GM12873 (cell line): ENCODE data around the gene IFNA7.
"Not testable (repeated sequence)": the region's sequence is repeated elsewhere in the genome, so short reads cannot be mapped to it uniquely, and the experiment has no call there.

ENCODE experiments used
- TF ChIP-seq, protein P1 (sequence below): IDR thresholded peaks from 2 replicates; pipeline ENCODE4 v1.5.1; 2012; ENCODE audit warnings: low read depth, mild to moderate bottlenecking, moderate library complexity, low read length, control low read depth; ENCODE audit not compliant: insufficient read depth; ENCODE audit errors: missing control alignments

Gene IFNA7

DNA sequence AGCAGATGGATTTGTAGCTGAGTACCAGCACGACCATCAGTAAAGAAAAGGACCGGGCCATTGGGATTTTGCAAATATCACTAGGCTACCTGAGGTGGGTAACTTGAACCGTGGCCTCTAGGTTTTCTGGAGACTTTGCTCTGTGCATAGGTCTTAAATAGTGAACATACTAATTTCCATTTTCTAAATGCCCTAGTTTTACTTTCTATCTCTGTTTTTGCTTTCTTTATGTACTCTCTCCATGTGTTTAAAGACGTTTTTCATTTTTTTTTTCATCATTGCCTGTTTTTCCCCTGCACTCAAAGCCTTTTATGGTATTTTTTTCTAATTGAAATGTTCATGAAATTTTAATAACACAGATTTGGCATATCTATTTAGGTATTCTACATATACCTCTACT is at the start of gene IFNA7:
Gene IFNA7, minus strand, starts transcription at position 101 of the 400 bp plus-strand sequence. Its CDS starts 40 bp downstream, at position 61.
- TF ChIP-seq, protein P1, sequence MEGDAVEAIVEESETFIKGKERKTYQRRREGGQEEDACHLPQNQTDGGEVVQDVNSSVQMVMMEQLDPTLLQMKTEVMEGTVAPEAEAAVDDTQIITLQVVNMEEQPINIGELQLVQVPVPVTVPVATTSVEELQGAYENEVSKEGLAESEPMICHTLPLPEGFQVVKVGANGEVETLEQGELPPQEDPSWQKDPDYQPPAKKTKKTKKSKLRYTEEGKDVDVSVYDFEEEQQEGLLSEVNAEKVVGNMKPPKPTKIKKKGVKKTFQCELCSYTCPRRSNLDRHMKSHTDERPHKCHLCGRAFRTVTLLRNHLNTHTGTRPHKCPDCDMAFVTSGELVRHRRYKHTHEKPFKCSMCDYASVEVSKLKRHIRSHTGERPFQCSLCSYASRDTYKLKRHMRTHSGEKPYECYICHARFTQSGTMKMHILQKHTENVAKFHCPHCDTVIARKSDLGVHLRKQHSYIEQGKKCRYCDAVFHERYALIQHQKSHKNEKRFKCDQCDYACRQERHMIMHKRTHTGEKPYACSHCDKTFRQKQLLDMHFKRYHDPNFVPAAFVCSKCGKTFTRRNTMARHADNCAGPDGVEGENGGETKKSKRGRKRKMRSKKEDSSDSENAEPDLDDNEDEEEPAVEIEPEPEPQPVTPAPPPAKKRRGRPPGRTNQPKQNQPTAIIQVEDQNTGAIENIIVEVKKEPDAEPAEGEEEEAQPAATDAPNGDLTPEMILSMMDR: not testable (repeated sequence)

DNA sequence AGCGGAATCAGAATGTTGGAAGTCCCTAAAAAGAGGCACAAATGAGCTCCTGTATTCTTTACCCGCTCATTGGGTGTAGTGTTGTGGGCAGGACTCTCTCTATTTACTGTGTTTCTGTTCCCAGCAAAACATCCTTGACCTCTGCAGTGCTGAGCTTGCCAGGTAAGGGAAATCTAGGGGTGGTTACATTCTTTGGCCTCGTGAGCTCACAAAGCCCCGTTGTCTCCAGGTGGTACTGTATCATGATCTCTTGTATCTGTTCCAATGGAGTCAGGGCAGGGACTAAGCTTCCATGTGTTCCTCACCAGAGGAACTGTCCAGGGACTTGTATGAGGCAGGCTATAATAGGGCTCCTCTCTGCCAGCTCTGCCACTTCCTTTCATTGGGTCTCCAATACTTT is 49.6 kb upstream of the IFNA7 start:
- TF ChIP-seq, protein P1: no peak

DNA sequence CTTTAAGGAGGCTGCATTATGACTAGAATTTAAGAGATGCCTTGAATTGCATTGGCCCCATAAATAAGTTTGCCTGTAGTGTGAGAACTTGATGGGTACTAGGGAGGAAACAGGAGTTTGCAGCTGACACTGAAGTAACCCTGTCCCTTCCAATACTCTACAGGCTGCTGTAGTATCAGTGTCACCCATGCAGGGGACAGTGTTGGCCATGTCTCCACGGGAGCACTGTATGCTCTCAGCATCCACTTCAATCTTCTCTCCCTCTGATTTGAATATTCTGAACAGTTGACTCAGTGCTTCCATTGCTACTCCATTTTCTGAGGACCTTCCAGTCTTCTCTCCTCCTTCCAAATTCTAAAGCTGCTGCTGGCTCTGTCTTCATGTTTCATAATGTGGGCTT is 49.2 kb upstream of the IFNA7 start:
- TF ChIP-seq, protein P1: peak; percentile 18

DNA sequence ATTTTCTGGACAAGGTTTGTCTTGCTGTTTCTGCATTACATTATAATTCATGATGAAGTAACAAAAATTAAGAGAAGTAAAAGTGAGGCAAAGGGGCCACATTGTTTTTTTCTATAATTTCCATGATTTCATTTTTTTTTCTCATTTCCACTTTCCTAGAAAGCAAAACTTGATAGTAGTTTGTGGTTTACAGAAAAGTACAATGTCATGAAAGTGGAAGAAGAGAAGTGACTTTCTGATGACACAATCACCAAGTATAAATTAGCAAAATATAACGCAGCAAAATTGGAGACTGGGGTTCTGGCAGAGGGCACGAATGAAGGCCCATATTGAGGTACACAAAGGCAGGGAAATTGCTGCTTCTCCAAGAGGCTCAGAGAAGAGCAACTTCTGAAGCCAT is 42.8 kb upstream of the IFNA7 start:
- TF ChIP-seq, protein P1: no peak

DNA sequence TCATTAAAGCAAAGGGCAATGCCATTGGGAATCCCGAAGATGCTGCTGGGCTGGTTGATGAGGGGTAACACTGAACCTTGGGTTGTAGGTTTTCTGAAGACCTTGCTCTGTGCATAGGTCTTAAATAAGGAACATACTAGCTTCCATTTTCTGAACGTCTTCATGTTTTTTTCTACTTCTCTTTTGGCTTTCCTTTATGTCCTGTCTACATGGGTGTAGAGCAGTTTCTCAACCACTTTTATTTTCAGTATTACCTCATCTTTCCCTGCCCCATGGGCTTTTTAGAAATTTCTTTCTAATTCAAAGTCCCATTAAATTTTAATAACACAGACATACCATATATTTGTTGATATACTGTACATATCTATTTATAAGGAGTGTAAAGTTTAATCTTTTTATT is 37.9 kb upstream of the IFNA7 start, which contains the start of gene IFNA14:
Gene IFNA14, minus strand, starts transcription at position 95 of the 400 bp plus-strand sequence. Its CDS starts 70 bp downstream, at position 25.
- TF ChIP-seq, protein P1: no peak

DNA sequence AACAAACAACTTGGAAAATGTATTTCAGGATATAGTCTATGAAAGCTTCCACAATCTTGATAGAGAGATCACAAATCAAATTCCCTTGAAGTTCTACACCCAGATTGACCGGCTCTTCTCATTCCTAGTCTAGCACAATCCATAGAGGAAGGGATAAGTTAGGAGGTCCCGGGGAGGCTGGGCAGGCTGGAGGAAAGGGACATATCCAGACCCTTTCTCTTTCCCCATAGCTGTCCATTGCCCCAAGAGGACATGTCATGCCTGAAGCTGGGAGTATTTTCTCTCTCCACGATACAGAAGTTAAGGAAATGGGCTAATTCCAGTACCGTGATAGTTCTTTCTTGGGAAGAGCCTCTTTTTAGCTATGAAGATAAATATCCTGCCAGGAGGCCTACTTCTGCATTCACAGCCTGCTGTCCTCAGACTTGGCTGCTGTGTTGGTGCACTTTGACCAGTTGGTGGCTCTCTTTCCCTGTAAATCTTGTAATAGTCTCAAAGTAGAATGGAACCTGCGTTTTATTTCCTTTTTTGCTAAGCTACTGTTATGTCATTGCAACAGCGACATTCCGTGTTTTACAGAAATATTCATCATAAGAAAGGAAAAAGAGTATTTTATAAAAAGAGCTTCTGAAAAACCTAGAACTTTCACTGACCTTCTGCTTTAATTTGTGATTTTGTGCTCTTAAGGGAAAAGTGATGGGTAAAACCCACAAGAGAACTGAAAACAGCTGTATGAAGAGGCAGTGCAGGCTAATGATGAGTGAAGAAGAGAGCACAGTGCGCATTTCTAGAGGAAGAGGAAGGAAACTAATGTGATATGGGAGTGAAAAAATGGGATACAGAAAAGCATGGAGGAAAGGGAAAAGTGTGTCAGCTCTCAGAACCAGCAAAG is 33.7 kb upstream of the IFNA7 start:
- TF ChIP-seq, protein P1: peak; percentile 71

DNA sequence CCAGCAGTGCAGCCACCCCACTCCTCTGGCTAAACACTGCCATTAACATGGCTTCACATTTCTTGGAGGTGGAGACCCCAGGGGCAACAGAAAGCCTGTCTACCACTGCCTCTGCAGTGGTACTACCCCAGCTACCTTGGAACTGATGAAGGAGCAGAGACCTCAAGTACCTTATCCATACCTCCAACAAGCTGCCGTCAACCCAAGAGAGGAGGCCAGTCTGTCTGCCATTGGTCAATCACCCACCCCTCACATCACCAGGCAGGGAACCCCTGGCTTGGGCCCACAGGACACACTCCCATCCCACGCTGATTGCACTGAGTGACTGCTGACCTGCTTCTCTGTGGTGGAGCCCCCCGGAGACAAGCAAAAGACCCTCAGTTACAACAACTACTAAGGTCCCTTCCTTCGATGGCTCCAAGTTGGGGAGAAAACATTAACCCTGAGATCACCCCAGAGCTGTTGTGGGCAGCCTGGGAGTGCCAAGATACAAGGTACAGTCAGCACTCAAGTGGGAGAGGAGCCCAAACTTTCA is 32.2 kb upstream of the IFNA7 start:
- TF ChIP-seq, protein P1: no peak
